GM18868 (cell line): Measurements from ENCODE around the gene ADGRB3.

Experiments
- ATAC-seq: cut with Tn5 transposase; IDR thresholded peaks from one replicate; pipeline ENCODE4 v1.9.1; 2021; ENCODE audit warnings: mild to moderate bottlenecking, moderate library complexity; ENCODE audit not compliant: unreplicated experiment

Gene ADGRB3

DNA sequence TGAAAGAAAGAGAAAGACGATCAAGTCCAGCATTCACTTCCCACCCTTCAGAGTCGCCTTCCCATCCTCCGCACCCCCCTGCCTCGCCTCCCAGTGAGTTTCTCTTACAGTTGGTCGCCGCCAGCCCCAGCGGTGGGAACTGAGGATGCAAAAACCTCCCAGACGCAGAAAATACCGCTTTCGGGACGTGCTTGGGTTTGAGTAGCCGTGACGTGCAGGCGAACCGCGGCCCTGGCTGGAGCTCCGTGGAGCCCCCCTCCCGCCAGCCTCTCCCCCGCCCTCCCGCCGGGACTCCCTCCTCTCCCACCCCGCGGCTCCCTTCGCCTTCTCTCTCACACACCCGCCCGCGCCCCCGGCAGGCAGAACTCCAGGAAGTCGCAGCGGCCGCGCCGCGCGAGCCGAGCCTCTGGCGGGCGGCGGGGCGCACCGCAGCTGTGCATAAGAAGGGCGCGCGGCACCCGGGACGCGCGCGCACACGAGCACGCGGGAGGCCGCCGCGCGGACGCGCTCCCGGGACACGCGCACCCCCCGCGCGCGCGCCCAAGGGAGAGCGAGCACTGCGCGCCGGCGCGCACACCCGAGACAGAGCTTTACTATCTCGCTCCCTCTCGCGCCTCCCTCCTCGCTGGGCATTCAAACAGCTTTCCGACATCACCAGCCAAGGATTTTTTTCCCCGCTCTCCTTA lies at the start of gene ADGRB3:
ADGRB3 (plus strand) TSS at position 557 of the 686 bp plus-strand sequence. CDS start 3,394 bp downstream, outside the sequence.
- peak; percentile 84 for ATAC-seq

DNA sequence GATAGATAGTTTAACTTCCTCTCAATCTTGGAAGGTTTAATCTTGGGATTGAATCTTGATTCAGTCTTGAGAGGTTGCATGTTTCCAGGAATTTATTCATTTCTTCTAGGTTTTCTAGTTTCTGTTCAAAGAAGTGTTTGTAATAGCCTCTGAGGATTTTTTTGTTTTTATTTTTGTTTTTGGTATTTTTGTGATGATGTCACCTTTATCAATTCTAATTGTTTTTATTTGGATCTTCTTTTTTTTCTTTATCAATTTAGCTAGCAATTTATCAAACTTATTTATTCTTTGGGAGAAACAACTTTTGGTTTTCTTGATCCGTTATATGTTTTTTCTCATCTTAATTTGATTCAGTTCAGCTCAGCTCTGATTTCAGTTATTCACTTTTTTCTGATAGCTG lies 41.5 kb upstream of the ADGRB3 start:
- no peak for ATAC-seq

DNA sequence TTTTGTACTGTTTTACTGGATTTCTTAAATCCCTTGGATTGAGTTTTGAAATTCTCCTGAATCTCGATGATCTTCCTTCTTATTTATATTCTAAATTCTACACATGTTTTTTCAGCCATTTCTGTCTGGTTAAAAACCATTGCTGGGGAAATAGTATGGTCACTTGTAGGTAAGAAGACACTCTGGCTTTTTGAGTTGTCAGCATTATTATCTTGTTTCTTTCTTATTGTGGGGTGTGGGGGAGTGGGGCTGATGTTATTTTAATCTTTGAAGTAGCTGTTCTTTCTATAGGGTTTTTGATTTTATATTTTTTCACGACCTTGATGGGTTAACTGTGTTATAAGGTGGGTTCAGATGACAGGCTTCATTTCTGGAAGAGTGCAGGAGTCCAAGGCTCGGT lies 37.4 kb upstream of the ADGRB3 start:
- ATAC-seq: no peak

DNA sequence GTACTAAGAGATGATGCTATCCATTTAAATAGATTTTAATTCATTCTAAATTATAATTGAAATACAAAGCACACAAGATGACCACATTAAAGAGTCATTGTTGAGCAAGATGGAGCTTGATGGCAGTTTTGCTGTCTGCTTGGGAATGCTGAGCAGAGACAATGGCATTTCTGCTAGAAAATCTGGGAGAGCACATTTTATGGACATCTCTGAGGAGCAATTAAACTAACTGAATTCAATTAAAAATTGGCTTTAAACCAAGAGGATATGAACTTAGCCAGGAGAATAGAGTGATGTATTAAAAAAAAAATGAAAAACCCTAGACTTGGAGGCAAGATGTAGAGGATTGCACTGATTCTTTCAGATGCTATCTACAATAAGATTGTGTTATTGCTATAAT lies 19.1 kb upstream of the ADGRB3 start:
- ATAC-seq: no peak

DNA sequence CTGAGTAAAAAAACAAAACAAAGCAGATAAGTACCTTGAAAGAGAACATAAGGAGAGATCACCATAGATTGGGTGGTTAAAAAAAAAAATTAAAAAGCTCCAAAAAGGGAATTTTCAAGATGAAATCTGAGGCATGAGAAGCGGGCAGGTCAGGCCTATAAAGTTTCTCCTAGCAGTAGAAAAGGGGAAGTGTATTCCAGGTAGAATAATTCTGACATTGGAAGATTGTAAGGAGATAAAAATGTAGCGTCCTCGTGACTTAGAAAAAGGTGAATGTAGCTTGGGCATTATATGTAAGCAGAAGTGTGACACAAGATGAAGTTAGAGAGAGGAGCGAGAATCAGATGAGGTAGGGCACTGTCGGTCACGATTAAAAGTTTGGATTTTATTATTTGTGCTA lies 9.1 kb upstream of the ADGRB3 start:
- no peak for ATAC-seq

DNA sequence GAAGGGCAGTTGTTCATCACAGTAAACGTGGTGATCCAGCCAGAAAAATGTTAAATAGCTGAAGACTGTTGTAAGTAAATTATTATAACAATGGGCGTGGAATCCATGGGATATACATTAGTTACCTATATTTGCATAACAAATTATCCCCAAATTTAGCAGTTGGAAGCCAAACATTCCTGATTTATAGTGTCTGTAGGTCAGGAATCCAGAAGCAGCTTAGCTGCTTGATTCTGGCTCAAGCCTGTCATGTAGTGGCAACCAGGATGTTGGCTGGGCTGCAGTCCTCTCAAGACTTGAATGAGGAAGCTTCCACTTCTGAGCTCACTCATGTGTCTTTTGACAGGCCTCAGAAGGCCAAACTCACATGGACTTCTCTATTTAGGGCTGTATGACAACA lies 6.9 kb upstream of the ADGRB3 start:
- no peak for ATAC-seq

DNA sequence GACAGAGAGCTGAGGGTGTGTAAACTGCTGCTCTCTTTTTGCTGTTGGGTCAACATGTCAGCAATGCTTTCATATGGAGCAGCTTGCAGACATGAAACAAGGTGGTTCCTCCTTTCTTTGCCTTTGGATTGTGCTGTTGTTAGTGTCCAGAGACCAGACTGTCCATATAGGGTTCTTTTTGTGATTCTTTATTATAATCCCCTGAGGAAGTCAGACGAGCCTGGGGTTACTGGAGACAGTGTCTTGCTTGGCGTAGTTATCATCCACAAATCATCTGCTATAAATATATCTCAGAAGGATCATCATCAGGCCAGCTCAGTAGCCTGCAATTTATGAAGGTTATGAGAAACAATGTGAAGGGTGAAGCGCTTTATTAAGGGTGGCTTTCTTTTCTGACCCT lies 2.3 kb upstream of the ADGRB3 start:
- ATAC-seq: no peak

DNA sequence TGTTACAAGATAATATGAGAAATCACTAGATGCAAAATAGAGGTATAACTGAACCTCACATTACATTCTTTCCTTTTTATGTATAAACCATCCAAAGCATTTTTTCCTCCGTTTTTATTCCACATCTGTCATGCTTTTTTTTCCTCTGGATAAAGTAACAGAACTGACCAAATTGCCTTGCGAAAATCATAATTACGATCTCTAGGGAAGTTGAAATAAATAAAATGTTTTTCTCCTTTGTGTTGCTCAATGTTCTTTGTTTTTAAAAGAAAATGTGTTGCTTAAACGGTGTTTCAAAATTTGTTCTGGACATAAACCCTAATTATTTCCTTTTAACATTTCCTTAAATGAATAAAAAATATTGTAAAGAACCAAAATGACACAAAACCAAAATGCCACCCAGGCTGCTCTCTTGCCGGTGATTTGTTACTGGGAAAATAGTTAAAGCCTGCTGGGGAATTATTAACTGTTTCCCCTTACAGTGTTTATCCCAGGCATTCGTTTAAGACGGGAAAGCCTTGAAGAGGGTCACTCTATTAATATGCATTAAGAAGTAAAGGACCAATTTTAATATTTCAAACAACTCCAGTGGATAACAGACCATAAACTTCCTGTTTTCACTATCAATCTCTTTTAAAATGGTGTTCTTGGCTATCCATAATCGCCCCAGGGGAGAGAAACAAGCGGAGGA lies 1.7 kb upstream of the ADGRB3 start:
- no peak for ATAC-seq

DNA sequence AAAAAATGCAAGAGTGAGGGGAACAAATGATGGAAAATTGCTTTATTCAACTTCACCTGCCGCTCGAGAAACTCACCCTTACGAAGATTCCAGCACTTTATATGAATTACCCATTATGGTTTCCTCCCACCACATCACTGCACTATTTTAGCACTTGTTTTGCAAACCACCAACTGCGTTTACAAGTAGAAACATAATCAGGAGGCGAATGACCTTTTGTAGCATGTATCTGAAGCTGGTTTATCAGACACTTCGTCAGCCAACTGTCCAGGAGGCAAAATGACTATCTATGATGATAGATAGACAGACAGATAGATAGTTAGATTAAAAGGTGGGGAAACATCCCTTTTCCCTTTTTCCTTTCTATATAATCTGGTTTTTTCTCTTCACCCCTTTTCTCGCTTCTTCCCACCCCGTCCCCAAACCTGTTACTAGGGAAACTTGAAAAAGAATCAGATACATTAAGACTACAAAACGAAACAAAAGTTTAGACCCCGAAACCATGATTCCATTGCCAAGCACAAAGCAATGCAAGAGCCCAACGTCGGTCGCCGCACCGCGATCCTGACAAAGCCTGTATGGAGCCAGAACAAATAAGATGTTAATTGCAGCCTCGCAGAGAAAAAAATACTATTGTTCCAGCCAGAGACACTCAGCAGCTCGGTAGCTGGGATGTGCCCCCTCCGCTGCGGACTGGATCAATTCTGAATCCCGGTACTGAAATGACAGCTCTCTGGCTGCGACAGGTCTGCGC lies 933 bp upstream of the ADGRB3 start:
- ATAC-seq: no peak

DNA sequence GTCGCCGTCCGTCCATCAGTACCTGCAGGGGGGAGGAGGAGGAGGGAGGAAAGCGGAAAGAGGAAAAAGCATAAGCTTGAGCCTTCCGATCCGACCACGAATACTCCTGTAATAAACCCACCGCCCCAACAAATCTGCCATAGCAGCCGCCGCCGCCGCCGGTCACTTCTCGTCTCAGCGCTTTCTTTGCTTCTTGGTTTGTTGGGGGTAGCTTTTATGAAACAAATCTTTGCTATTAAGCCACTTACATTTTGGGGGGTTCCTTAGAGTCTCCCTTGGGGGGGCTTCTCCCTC lies 277 bp downstream of the ADGRB3 start:
- peak; percentile 7 for ATAC-seq

DNA sequence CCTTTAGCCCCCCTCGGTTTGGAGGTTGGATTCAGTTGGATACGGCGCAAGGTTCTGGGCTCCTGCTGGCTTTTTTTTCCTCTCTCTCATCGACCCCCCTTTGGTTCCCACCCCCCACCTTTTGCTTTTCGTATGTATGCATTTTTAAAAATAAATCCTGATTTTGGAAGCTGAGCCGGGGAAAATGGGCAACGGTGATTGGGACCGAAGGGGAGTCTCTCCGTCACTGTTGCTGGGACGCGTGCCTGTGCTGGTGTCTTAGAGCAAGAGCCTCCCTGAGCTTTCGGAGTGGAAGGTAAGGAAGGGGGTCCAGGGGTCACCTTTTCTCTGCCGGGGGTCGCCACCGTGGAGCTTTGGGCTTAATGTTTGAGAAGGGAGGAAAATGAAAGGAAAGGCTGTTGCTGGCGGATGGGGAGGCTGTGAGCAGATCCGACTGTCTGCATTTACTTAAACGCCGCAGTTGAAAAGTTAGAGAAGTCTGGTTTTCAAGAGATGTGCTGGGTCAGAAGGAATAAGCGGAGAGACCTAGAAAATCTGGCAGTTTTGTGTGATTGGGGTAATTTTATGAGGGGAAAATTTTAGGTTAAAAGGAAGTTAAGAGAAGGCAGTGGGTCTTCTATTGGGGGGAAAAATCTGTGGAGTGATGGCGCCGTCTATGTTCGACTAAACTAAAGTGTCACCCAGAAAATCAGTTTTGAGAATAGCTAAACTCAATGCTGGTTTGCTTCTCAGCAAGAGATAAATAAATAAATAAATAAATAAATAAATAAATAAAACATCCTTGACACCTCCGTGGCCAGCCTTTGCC lies 828 bp downstream of the ADGRB3 start:
- ATAC-seq: no peak

DNA sequence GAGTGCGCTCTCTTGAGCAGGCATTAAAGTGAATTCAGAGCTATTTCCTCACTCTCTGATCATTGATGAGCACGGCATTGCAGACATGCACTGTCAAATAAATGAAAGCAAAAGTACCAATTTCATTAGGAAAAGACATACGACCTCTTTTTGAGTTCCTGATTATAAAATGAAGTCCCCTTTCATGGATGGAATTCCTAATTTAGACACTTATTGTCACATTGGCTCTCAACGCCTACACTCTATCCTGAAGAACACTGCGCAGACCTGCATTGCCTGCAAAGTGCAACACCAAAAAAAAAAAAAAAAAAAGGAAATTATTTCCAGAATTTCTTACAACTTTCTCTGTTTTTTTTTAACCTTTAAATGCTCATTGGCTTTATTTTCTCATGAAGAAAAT lies 1.6 kb downstream of the ADGRB3 start:
- ATAC-seq: no peak

DNA sequence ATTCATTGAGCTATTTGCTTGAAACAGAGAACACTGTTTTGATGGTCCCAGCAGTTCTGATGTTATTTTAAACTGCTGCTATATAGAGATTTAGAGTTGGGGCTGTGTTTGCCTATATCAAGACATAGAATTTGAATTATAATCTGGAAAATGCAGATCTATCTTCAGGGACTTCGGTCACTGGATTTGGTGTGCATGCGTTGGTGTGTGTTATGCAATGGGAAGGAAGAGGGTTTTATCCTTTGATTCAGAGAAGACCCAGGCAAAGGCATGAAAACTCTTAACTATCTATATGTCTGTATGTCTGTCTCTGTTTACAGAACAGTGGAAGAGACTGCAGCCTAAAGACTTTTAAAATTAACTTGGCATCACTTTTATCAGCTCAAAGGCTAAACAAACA lies 2.0 kb downstream of the ADGRB3 start:
- no peak for ATAC-seq

DNA sequence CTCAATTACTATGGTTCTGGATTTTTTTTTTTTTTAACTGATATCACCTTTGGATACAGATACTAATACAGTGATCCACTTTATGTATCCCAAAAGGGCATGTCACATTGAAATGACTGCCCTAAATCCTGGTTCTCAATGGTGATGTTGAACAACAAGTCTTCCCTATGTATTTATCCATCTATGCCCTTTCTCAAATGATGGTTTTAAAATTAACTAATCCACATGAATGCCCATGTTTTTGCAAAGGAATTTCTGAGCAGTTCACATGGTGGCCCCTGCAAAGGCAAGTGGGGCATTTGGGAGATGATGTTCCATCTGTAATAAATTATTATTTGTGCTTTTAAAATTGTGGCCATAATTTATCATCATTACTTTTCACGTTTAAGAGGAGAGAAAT lies 2.7 kb downstream of the ADGRB3 start:
- no peak for ATAC-seq

DNA sequence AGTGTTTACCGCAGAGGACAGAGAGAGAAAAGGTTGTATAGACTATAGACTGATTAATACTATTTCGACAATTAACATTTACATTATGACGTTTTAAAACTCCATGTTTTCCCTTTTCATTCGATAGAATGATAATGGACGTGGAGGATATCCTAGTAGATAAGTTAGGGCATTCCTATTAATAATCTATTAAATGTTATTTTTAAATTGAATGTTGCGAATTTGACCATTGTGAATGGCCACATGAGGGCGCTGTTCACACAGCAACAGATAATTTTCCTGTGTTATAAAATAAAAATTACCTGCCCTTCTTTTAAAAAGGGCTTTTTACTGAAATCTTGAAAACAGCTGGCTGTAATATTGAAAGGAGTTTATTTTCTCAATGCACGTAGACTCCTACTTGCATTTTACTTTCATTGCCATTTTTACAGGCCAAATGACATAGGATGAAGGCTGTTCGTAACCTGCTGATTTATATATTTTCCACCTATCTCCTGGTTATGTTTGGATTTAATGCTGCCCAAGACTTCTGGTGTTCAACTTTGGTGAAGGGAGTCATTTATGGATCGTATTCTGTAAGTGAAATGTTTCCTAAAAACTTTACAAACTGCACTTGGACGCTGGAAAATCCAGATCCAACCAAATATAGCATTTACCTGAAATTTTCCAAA lies 3.3 kb downstream of the ADGRB3 start:
- no peak for ATAC-seq

DNA sequence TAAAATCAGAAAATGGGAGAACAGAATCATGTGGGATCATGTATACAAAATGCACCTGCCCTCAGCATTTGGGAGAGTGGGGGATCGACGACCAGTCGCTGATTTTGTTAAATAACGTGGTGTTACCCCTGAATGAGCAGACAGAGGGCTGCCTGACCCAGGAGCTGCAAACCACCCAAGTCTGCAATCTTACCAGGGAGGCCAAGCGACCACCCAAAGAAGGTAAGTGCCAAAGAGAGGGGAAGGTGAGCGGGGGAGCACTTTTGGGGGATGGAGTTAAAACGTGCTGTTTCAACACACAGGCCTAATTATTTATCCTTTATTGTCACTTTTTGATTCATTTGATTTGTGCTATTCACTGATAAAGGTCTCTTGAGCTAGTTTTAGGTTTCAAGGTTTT lies 4.1 kb downstream of the ADGRB3 start:
- no peak for ATAC-seq

DNA sequence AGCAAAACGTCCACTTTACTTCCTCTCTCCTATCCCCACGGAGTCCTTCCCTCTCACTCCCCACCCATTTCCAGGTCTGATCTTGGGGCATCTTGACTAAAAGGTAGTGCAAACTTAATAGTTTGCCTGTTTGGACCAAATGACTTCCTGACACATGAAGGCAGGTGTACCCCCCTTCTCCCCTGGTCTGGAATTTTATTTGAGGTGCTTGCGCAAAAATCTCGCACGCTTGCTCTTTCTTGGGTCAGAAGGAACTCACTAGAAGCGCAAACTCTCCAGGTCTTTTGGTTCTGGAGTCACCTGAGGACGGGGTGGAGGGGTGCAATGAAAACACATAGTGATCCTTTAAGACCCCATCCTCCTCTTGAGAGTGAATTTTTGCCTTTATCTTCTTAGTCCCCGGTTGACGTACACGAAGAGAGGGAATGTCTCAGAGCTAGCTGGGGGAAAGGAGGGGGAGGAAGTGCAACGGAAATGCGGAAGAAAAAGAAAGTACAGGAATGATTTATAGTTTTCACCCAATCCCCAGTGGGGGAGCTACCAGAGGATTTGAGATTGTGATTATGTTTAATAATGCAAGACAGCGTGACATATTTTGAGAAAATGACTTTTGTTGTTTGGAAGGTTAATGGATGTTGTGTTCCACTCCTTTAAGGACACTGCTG lies 4.9 kb downstream of the ADGRB3 start:
- no peak for ATAC-seq

DNA sequence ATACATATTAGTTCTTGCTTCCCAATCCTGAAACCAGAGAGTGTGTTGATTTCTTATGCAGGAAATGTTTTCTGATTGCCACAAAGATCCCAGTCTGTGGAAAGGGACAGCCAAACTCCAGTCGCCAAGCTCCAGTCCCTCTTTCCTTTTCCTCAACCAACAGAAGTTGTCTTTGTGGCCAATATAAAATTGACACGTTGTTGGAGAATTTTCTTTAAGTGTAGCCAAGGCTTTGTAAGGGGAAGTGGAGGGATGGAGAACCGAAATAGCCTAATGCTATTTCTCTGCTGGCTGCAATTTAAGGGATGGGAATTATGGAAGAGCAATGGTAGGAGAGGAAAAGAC lies 5.4 kb downstream of the ADGRB3 start:
- no peak for ATAC-seq

DNA sequence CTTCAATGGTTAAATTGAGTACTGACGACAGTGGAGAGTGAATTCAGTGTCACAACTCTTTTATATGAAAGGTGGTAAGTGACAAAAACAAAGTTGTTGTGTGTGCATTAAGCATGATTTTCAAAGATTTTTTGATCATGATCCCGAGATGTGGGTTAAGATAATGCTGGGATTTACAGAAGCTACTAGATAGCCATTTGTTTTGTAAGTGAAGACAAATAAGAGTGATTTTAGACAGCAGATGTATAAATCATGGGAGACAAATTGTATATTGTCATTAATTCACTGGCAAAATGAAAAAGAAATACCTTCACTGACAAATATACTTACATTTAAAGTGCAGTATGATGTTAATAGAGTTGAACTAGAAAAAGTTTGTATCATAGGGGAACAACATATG lies 6.1 kb downstream of the ADGRB3 start:
- no peak for ATAC-seq

DNA sequence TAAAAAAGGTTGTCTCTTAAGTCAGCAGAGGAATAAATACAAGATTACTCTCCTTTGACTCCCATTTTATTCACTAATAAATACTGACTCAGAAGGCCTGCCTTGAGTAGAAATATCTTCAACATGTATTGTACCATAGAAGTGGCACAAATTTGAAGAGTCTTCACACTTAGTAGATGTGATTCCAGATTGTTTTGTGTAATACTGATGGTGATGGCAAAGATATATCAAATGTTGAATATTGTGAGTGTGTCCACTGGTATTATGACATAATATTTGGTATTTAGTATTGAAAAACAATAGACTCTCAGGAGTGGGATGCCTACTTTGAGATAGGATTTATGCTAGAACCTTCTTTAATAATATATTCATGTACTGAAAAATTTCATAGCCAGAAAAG lies 7.0 kb downstream of the ADGRB3 start:
- no peak for ATAC-seq

DNA sequence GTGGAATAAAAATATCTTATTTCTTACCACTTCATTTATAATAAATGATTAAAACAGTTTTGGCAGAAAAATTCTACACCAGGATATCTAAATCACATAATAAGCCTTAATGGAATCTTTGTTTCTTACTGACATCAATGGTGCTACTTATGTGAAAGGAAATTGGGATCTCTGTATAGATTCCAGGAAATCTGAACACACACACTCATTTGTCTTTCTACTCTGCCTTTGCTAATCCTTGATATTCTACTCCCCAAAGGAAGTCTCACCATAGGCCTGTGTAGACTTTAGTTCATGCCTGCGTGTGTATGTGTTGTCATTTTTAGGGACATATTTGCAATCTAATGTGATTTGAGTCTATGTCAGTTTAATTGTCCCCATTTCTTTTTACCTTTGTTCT lies 7.9 kb downstream of the ADGRB3 start:
- no peak for ATAC-seq
